Fibroblast of skin of abdomen (primary cell): ENCODE results near the gene FLT1.

Source experiments
- DNase-seq: peaks from one replicate; pipeline ENCODE4 v3.0.0-alpha.2; 2013

FLT1 gene

DNA sequence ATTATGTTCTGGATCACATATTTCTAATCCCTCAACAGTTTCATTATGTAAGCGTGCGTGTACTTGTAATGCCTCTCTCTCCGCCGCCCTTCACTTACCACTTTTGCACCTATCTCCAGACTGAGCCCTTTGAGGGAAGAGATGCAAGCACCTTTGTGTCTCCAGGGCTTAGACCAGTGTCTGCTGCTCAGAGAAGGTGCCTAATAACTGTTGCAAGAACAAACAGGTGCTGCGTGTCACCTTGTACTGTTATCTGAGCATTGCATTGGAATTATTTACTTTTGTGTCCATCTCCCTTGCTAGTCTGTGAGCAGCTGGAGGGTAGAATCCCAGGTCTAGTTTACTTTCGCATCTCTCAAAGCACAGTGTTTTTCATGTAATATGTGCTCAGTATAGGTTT, 156.2 kb downstream of the FLT1 start:
- DNase-seq, result no peak

DNA sequence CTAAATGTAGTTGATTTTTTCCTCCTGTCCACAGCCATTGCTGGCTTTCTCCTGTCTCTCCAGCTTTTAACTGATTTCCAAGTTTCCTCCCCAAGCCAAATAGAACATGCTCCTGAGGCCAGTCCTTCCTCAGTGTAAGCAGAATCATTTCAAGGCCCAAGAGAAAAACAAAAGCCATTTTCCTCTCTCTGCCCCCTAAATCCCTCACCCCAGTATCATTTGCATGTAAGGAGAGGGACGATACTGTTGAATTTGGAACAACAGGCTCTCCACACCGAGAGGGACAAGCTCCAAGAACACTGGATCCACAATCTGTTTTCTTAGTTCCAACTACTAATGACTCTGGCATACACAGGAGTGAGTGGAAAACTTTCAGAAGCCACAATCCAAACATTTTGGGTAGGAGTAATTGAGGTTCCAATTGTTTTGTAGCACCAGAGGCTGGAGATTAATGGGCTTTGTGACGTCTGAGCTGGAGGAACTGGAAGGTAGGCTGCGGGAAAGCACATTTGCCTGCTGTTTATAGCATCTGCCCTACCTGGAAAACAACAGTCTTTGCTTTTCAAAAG, 156.8 kb downstream of the FLT1 start:
- DNase-seq, result no peak

DNA sequence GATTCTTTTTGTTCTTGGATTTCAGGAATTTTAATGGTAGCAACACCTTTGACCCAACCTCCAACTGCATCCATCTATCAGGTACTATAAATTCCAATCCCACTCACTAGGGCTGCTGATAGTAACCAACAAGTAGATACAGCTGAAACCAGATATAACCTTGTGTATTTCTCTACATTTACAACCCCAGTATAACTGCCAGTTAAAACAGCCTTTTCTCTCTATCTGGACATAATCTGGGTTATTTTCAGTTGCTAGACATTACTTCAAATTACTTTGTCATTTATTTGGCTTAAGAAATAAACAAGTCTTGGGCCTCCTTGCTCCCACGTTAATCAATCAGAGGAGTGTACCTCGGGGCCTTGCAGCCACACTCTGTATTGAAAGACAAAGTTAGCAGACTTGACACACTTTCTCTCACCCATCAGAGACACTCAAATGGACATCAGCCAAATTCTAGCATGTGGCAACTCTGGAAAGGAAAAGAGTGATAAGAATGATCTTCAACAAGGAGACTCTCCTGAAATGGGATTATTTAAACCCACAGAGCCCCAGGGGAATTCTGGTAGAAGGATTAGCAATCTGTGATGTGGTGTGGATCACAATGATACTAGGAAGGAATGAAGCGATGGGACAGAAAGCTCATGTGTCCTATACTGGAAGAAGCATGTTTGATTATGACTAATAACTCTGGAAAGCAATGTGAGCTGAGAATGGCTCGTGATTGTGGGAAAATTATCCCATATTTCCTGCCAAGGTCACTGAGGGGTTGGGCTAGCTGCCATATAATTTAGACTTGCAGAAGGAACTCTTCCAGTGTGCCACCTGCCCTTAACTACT, 157.5 kb downstream of the FLT1 start:
- peak; percentile 82 for DNase-seq

DNA sequence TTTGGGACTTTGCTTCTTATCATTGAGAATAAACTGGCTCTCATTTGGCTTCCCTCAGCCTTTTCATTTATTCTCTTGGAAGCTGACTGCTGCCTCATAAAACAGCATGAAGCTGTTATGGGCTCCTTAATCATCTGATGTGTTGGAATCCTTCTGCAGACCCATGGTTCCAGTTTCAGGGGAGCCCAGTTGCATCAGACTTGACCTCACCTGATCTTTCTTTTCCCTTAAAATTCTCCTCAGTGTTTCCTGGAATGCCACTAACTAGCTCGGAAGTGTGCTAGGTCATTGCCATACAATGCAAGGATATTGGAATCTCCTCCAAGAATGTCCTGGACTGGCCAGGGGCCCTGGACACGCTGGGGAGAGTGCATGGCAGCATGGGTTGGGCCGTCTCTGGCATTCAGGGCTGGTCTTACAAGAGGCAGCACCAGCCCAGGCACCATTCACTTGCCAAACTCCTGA, 158.7 kb downstream of the FLT1 start:
- no peak for DNase-seq

DNA sequence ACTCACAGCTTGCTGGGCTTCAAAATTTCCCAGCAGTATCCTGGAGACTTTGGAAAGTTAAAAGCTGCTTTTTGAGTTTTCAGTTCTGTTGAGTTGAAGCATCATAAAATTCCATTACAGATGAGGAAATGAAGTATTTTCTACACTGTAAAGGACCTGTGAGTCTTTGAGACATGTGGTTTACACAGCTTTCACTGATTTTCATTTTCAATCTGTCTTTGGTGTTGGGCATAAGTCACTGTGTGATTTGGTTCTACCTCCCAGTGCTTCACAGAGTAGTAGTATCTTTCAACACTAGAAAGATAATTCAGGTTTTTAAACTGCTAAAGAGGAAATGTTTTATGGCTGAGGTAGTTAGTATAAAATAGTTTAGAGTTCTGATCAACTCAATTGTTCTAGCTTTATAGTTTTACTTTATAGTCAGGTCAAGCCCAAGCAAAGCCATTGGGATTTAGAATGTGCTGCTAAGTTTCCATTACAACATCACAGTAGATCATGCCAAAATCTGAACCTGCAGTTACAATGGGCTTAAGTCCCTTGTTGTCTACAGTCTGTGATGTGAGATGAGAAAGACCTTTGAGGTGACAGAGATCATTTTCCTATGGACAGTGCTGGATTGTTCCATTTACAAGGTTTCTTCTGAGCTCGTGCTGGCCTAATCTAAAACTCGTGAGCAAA, 161.6 kb downstream of the FLT1 start:
- DNase-seq, result no peak

DNA sequence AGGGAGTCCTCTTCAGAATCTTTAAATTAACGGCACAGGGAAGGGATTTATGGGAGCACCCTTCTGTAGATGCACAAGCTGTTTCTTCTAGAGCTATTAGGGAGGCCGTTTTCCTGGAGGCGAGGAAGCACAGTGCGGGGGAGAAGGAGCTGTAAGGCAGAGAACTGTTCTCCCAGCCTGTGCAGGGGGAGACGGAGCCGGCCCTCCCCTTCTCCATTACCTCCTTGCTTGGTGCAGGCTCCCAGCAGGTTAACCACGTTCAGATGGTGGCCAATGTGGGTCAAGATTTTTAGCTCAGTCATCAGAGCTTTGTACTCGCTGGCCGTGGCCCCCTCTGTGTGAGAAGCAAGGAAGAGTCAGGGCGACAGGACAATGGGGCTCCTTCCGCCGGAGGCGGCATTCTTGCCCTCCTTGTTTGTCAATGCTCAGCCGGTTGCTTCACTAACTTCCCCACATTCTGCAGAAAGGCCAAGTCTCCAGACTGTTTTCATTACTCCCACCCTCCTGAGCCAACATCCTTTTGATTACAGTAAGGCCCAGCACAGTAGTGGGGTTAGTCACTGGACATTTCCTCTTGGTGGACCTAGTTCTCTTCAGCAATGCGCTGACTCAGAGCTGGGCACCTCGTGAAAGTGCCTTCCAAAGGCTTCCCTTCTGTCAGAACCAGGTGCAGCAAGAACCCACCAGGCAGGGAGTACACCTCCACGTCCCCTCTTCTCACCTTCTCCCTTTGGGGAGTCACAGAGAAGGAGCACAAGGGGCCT, 165.4 kb downstream of the FLT1 start:
- peak; percentile 79 for DNase-seq

DNA sequence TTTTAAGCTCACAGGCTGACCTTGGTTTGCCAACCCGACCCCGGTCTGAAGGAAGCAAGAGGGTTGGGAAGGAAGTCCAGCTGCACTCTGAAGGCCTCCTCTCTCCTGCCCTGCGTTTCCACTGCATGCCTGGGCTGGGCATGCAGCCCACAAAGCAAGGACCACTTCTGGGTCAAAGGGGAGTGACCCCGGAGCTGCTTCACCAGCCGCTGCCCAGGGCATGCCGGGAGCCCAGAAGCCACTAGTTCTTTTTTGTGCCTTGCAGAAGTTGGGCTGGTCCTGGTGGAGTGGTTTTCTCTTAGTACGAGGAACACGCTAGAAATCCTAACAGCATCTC, 166.7 kb downstream of the FLT1 start:
- no peak for DNase-seq

DNA sequence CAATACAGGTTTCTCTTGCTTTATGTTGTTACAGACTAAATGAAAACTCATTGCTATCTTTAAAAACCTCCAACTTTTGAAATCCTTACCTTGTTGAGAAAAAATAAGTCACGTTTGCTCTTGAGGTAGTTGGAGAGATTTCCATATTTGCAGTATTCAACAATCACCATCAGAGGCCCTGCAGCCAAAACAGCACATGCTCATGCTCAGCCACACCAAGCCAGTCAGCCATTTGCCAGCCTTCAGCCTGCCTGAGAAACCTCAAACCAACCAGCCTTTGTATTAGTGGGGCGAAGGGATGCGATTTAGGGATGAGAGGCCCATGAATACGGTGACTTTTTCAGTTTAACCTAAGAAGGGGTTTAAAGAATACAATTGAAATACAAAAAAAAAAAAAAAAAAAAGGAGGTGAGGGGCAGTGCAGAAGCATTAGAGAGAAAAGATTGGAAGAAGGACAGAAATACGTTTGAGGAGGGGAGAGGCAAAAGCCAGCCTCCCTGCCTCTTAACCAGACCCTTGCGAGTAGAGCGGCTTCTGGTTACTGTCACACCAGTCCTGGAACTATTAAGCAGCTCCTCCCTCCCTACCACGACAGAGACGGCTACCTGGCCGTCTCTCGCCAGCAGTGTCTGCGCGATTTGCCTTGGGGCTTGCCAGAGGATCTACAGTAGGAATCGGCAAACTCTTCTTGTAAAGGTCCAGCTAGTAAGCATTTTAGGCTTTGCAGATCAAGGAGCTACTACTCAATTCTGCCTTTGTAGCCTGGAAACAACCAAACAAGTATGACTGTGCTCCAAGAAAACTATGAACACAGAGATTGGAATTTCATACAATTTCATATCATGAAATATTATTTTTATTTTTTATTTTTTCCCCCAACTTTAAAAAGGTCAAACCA, 167.3 kb downstream of the FLT1 start:
- no peak for DNase-seq

DNA sequence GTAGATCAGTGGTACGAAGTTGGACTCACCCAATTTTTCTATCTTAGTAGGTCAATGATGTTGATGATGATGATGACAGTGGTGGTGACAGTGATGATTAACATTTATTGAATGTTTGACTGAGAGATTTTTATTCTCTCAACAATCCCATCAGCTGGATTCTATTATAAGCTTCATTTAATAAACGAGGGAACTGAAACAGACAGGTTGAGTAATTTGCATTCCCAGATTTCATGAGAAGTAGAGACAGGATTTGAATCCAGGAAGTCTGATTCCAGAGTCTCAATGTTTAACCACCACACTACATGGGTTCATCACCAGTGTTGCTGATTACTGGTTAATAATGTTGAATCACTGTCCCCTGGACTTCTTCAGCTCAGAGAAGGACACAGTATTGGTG, 168.9 kb downstream of the FLT1 start:
- peak; percentile 54 for DNase-seq

DNA sequence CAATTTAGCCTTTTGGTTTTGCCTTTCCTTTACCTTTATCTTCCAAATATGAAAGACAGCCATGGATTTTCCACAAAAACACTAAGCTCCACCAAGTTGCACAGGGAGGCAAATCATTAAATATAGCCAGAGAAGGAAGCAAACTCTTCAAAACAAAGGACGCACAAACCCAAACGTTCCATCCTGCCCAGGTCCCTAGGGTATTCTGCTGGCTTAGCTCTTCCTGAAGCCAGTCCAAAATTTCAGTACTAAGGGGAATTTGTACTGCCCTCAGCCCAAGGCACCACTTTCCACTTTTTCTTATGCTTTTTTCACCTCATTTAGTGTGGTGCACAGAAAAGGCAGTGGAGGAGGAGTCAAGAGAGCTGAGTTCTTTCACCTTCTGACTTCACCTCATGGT, 169.9 kb downstream of the FLT1 start:
- no peak for DNase-seq

DNA sequence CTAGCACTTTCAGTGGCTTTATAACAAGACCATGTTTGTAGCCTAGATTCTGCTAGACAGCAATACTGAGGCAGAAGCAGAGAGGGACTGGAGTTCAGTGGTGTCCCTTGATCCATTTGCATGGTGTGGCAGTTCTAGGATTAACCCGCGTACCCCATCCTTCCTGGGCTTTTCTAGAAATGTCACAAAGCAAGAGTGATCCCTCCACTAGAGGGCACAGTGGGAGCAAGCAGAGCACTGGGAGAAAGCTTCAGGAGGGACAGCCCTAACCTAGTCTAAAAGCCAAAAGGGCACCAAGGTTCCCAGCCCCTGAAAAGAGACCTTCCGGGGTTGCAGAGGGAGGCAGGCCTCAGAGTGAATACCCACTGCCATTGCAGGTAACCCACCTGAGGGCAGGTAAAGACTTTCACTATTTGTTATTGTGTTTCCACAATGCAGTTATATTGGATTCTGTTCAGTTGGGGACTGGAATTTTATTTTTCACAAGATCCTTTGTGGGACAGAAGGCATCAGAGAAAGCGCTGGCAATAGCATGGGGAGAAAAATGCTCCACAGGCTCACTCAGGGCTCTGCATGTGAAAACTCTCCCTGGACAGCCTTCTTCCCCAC, 170.6 kb downstream of the FLT1 start:
- peak; percentile 65 for DNase-seq

DNA sequence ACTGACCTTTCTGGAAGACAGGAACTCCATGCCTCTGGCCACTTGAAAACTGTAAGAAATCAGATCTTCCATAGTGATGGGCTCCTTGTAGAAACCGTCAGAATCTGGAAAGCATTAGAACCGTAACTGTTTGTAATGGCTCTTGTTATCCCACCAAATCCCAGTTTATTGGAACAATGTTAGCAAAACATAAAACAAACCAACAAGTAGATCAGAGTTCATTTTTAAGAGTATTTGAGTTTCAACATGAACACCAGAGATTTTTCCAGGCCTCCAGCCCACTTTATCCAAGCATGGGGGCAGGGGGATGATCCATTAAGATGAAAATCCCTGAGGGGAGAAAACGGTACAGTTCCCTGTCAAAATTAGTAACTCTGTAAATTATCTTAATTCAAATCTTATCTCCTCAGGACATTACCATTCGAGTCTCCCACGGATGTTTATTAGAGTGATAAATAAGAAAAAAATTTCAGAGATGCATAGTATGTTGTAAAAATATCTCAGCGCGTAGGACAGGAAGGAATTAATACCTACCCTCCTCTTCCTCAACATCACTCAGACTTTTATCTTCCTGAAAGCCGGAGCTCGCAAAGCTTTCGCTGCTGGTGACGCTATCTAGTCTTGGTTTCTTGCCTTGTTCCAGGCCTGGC, 172.5 kb downstream of the FLT1 start:
- DNase-seq, result peak; percentile 41

DNA sequence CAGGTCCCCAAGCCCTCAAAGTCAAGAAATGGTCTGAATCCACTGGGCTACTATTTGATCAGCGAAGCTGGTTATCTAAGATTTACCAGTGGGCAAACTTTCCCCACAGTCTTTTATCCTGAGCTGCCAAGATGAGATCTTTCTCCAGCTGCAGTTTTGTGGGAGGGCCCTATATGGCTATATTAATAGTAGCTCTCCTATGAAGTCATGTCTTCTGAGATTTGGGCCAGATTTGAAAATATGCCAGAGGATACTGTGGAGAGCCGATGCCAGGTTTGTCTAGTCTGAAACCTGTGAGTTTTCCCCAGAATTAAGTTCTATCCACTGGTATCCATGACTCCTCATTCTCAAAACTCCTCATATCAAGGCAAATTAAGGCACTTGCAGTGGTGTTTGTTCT, 173.2 kb downstream of the FLT1 start:
- no peak for DNase-seq

DNA sequence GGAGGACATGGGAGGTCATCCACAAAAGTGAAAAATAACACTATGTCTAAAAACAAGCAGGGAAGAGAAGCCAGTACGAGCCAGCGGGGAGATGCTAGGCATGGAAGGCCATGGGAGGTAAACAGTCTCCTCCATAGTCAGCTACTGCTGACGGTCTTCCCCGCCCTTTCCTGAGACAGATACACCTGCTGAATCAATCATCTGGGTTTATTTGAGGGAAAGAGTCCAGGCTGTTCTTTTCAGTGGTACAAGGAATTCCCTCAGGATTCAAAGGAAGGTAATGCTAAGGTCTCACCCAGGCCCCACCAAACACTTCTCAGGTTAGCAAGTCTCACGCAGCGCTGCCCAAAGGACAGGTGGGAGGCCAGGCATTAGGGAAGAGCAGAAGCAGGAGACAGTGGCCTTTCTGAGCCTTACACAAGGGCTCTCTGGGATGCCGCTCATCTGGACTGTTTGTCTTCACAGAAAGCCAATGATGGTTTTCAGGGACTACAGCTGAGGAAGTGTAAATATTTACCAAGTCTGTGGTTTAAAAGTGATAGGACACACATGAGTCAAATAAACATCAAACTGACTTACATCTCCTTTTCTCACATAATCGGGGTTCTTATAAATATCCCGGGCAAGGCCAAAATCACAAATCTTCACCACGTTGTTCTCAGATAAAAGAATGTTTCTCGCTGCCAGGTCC, 173.9 kb downstream of the FLT1 start:
- no peak for DNase-seq

DNA sequence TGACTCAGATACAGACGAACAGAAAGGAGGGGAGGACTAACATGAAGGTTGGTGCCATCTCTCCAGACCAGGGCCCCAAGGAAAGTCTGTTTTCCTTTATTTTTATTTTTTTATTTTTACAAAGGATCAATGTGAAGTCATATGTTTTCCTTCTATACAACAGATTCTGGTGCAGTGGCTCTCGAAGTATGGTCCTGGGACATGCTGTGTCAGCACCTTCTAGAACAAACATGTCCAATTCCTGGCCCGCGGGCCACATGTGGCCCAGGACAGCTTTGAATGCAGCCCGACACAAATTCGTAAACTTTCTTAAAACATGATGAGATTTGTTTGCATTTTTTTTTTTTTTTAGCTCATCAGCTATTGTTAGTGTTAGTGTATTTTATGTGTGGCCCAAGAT, 174.7 kb downstream of the FLT1 start:
- DNase-seq, result no peak

DNA sequence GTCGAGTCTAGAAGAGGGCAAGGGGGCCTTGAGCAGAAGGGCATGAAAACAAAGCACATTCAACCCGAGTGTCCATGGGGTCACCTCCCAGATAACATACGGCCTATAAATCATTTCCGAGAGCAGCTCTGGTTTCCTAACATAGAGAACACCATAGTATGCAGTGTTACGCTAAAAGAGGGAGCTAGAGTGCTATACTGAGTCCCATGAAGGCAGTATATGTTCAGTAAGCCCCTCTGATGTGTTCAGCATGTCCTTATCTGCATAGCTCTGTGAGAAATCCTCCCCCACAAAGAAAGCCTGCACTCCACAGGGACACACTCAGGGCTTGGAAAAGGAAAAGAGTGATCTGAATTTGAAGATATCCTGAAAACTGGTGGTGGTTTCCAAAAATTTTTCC, 175.4 kb downstream of the FLT1 start:
- no peak for DNase-seq

DNA sequence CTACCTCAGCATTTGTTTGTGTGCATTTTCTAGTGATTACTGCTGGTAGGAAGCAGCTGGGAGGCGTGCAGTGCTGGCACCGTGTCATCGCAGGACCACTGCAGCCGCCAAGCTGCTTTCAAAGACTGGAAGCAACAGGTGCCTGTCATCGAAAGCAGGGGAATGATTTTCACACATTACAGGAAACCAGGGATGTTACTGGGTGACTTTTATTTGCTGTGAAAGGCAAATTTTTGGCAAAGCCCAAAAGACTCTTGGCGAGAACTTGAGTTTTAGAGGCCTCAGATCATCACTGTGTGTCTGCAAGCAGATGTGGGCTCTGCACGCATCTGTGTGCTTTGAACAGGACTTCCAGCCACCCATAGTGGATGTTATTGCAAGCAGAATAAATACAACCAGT, 176.4 kb downstream of the FLT1 start:
- no peak for DNase-seq

DNA sequence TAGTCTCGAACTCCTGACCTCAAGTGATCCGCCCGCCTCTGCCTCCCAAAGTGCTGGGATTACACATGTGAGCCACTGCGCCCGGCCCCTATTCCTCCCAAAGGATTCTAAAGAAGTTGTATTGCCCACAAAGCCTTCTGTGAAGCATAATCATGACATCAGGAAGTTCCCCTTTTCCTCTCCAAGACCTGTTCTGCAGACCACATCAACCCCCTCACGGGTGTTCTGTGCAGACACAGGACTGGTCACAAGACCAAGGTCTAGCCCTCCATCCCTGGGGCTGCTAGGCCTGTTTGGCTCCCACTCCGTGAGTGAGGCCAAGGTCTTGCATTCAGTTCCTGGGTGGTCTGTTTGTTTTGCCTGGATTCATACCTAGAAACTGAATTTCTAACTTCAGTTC, 178.1 kb downstream of the FLT1 start:
- no peak for DNase-seq

DNA sequence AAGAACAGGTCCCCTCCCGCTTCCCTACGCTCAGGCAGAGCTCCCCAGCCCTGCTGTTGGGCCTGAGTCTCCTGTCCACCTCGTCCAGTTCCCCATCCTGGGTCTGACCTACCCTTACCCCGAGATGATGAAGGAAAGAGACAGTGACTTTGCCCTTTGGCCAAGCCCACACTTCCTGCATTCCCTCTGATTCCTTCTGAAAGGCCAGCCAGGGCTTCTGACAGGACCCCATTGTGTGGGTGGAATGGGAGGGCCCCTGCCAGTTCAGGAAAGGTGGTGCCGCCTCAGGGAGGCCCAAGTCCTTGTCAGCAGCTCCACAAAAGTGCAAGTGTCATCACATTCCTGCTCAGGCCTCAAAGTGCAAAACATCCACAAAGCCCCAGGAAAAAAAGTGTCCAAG, 178.8 kb downstream of the FLT1 start:
- no peak for DNase-seq

DNA sequence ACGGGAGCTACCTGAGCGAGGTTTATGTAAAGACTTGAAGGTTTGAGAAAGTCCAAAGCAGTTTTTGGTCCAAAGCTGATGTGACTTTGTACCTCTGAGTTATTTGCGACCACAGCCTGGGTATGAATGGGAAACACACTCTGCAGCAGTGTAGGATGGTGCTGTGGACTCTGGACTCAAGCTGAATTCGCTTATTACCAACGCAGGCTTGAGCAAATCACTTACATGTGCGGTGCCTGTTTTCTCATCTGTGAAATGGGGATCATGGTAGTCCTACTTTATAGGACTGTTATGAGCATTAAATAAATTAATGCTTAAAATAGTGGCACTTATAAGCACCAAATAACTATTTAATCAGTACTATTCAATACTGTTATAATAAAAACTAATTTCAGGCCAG, 180.0 kb downstream of the FLT1 start:
- DNase-seq, result no peak

DNA sequence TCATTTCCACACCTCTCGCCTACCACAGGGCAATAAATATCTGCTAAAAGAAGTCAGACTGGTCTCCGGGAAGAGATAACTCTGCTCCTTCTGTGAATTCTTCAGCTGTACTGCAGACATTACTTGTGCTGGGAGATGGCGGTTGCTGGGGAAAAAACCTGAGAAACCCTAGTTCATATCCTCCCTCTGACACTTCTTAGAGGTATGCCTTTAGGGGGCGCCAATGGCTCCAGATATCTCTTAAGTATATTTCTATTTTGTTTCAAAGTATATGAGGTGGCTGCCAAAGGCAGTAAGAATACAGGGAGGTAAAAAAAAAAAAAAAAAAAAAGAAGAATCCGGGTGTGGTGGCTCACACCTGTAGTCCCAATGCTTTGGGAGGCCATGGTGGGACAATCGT, 181.3 kb downstream of the FLT1 start:
- DNase-seq, result peak; percentile 33
